T-helper 2 cell treated with Interferon-gamma antibody and Interleukin-4, amounts not matched to agents 100 ng/mL and 5 ng/mL, for 36 hours (primary cell): ENCODE measurements around the gene SSBP1. TPM values are rescaled to one million over a fixed set of nuclear protein-coding genes. Genes with fewer than 3 reads are reported as not detected.
"Not testable (repeated sequence)": the region's sequence is repeated elsewhere in the genome, so short reads cannot be mapped to it uniquely, and the experiment has no call there.

ENCODE experiments used
- intact Hi-C: fragments of 100-400 bp; cut with micrococcal nuclease; formaldehyde crosslinking; loops from one replicate; pipeline ENCODE4 v1.15.1; 2023
- total RNA-seq: library from RNA; stranded (reverse); gene quantifications from 2 replicates; pipeline ENCODE4 v1.2.3, GENCODE V29; 2022

SSBP1 gene
- total RNA-seq, 1 donor from 2014 or later: 179 TPM

GRCh38 chr7:141754939-141755338 lies 16.8 kb downstream of the SSBP1 start:
- intact Hi-C loops: loop anchor here (1.0 kb wide), 1 partner anchor 31 kb away; no protein-coding TSS in a partner anchor

- intact Hi-C loops: no loop called here
These were observed 25.6 kb downstream of the SSBP1 start, which contains the start of gene TAS2R3 for GRCh38 chr7:141763797-141764196. Gene TAS2R3 (plus strand): TSS chr7:141764097. CDS start chr7:141764159, 62 bp downstream.

- intact Hi-C loops: not testable (repeated sequence)
These were observed 32.0 kb downstream of the SSBP1 start for GRCh38 chr7:141770083-141770583.

- intact Hi-C loops: no loop called here
These were observed 38.2 kb downstream of the SSBP1 start, which contains the start of gene TAS2R4 for GRCh38 chr7:141776374-141776773. Gene TAS2R4 (plus strand): TSS chr7:141776674. CDS start chr7:141778489, 1,815 bp downstream.

GRCh38 chr7:141785706-141786552 lies 47.8 kb downstream of the SSBP1 start:
- intact Hi-C loops: loop anchor here (1.0 to 2.0 kb wide), 3 partner anchors 31 to 132 kb away; partner anchors contain the start of gene SSBP1

GRCh38 chr7:141788296-141788695 lies 50.1 kb downstream of the SSBP1 start:
- intact Hi-C loops: no loop called here

- intact Hi-C loops: no loop called here
These were observed 51.8 kb downstream of the SSBP1 start, which contains the start of gene TAS2R5 for GRCh38 chr7:141789917-141790316. Gene TAS2R5 (plus strand): TSS chr7:141790217. CDS start chr7:141790362, 145 bp downstream.

- intact Hi-C loops: no loop called here
These were observed 54.4 kb downstream of the SSBP1 start for GRCh38 chr7:141792526-141792925.

Other genes with a start within 250 kb of the SSBP1 start
- gene AGK, start 186.9 kb upstream of the SSBP1 start, total RNA-seq: 65.7 and 68.5 TPM in 2 replicates
- gene DENND11, start 36.2 kb upstream of the SSBP1 start, total RNA-seq: 26.1 and 26.2 TPM in 2 replicates
- gene WEE2, start 30.0 kb upstream of the SSBP1 start, total RNA-seq: 0.05 and 0.14 TPM in 2 replicates
- 1.1 and 1.3 TPM in 2 replicates for gene TAS2R3, start 25.7 kb downstream of the SSBP1 start, total RNA-seq
- 1.1 TPM in 2 replicates for gene TAS2R4, start 38.3 kb downstream of the SSBP1 start, total RNA-seq
- 0.55 and 0.64 TPM in 2 replicates for gene TAS2R5, start 51.9 kb downstream of the SSBP1 start, total RNA-seq
- not detected in 2 replicates for gene PRSS37, start 103.1 kb downstream of the SSBP1 start, total RNA-seq
- not detected in 2 replicates for gene OR9A4, start 178.0 kb downstream of the SSBP1 start, total RNA-seq
- gene CLEC5A, start 208.6 kb downstream of the SSBP1 start, total RNA-seq: not detected in 2 replicates
- gene TAS2R38, start 235.4 kb downstream of the SSBP1 start, total RNA-seq: not detected in 2 replicates